Measurements from ENCODE around the gene TENM3. TPM values are rescaled to one million over a fixed set of nuclear protein-coding genes. Genes with fewer than 3 reads are reported as not detected.

TENM3 gene
- total RNA-seq, 1 donor from 2014 or later = 44.9 TPM

DNA sequence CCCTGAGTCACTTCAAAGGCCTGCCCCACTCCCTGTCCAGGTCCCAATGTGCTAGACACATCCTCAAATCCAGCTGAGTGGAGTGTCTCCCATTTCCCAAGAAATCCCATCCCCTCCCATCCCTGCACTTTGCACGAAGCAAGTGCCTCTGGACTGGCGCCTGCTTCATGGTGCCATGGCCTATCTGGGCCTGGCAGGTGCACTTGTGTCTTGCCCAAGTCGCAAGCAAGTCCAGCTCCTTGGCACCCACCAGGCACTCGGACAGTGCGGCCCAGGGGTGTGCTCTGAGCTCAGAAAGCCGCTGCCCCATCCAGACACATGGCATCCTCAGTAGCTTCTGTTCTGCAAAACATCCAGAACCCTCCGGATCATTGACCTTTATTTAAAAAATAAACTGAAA, 576.5 kb downstream of the TENM3 start:
- DNase-seq = no peak

DNA sequence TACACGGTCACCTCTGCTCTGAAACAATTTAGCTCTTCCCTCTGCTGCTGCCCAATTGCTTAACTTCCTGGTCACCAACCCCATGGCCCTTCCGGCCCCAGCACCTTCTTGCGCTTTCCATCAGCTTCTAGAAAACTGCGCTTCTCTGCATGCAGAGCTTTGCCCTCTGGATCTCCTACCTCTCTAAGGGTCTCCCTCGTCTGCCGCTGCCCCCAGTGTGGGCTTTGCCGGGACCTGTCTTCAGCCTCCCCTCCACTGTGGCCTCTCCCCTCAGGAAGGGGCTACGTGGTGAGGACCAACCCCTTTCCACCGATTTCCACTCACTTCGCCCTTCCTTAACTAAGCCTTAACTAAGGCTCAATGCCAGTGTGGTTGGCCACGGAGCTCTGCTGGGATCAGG, 579.4 kb downstream of the TENM3 start:
- DNase-seq = no peak

DNA sequence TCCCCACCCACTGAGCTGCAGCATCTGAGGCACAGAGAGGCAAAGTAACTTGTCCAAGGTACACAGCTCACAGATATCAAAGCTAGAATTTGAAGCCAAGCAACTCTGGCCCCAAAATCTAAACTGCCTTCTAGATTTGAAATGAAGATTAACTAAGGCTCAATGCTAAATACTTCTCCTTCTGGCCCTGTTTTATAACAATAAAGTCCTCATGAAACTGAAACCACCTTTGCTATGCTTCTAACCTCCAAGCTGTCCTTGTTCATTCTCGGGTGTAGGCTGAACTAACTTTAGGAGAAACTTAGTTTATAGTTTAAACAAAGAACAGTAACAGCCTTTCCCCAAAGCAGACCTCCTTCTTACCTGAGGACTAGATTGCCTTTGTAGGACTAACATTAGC, 580.4 kb downstream of the TENM3 start:
- DNase-seq = no peak

GRCh38 chr4:182825003-182825402, 581.8 kb downstream of the TENM3 start:
- DNase-seq = no peak

GRCh38 chr4:182825786-182826185, 582.6 kb downstream of the TENM3 start:
- no peak for DNase-seq

- no peak for DNase-seq
Observed at GRCh38 chr4:182826391-182826790, 583.2 kb downstream of the TENM3 start.

- no peak for DNase-seq
Observed at GRCh38 chr4:182827166-182827565, 584.0 kb downstream of the TENM3 start.

- DNase-seq = no peak
Observed at GRCh38 chr4:182827954-182828353, 584.8 kb downstream of the TENM3 start.

DNA sequence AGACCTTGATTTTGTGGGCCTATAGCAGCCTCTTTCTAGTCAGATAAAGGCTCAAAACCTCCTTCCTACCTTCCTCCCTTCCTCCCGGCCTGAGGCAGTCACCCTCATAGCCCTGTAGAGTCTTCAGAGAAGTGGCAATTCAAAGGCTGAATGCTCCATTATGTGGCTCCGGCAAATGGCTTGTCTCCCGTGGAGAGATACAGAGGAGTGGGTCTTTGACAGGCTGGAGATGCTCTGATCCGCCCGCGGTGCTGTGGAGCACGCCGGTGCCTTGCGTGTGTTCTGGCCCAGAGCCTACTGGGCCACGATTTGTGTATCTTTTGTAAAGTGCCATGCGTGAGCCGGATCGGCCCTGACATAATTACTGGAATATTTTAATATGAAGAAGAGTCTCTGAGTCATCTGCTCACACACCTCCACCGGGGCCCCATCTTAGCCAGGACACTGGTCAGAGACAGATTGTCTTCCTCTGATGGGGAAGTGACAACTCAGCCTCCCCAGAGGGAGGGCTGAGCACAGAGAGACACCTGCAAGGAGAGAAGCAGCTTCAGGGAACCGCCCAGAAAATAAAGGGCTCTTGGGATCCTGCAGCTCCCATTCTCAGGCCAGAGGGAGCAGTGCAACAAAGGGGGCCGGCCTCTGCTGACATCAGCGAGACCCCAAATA, 585.3 kb downstream of the TENM3 start:
- no peak for DNase-seq

DNA sequence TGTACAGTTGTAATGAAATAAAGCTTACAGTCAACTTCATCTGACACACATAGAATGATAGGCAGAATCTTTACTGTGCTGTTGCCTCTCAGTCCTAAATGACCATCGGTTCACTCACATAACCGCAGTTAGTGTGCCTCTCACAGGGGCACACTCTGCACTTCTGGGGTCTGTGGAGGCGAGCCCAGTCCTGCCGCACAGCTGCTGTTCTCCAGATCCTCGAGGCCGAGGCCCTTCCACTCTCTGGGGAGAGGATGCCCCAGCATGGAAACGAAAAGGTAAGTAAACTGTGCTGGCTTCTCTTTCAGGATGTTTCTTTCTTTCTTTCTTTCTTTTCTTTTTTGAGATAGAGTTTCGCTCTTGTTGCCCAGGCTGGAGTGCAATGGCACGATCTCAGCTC, 586.0 kb downstream of the TENM3 start:
- DNase-seq = no peak

- DNase-seq = no peak
Observed at GRCh38 chr4:182831376-182831775, 588.2 kb downstream of the TENM3 start.

GRCh38 chr4:182832352-182833120, 589.3 kb downstream of the TENM3 start:
- peak; percentile 18 for DNase-seq

- DNase-seq = no peak
Observed at GRCh38 chr4:182835006-182835740, 592.0 kb downstream of the TENM3 start.

GRCh38 chr4:182837831-182838230, 594.6 kb downstream of the TENM3 start:
- no peak for DNase-seq

DNA sequence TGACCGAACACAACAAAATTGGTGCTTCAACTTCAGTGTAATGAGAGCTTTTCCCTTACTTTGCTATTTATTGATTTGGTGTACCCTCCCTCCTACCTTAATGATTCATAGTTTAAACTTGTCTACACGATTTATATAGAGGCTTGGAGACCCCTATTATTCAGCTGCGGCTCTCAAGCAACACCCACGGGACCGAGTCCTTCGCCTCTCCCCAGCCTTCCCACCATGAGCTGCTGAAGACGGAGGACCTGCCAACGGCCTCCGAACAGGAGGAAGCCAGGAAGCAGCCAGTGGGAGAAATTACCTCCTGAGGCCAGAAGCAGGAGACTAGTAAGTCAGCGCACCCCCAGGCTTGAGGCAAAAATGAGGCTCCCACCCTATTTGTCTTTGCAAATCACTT, 595.3 kb downstream of the TENM3 start:
- no peak for DNase-seq

- DNase-seq = no peak
Observed at GRCh38 chr4:182839256-182839655, 596.1 kb downstream of the TENM3 start.

GRCh38 chr4:182840108-182840507, 596.9 kb downstream of the TENM3 start:
- DNase-seq = no peak

DNA sequence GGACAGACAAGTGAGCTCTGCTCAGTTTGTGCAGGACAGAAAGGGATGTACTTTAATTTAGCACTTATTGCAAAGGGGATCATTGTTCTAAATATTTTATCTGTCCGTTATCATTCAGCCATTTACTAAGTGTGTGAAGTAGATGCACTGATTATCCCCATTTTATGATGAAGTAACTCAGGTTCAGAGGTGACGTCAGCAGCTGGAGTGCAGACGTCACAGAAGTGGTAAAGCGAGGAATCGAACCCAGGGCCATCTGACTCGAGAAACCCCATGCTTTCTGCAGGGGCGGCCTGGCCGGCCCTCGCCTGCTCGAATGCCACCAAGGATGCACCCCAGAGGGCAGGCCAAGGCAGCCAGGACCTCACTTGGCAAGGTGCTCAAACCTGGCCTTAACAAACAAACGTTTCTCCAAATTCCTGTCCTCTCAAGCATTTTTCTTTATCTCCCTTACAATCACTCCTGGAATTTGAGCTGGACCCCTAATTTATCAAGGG, 599.0 kb downstream of the TENM3 start:
- DNase-seq = no peak

DNA sequence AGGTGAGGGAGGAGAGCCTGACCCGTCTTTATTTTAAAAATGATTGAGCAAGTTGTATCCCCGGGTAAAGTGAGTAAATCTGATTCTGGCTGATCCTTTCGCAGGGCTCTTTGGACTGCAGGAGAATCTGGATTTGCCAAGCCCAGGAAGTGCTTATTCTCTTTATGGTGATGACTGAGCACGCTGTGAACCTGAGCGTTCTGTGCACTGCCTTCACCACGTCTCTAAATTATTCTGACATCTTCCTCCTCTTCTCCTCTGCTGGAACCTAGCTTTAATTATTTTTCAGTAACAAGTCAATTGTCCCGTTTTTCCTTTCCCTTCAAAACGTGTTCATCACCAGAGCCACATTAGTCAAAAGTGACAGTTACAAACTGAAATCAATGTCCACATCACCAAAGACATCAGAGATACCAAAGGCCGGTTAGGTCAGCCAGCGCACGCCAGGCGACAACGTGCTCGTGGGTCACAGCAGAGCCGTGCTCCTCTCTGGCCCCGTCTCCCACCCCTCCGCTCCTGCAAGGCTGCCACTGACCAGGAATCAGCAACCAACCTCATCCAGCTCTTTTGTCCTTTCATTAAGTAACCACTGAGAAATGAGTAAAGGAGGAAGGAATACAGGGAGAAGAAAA, 599.7 kb downstream of the TENM3 start:
- no peak for DNase-seq

- no peak for DNase-seq
Observed at GRCh38 chr4:182843808-182844325, 600.7 kb downstream of the TENM3 start.

GRCh38 chr4:182845618-182846017, 602.4 kb downstream of the TENM3 start:
- DNase-seq = no peak

GRCh38 chr4:182846036-182846435, 602.8 kb downstream of the TENM3 start:
- DNase-seq = no peak

All from occipital lobe (tissue), 2 donors.